ENCODE data around the gene MARCHF10. TPM values are rescaled to one million over a fixed set of nuclear protein-coding genes. Genes with fewer than 3 reads are reported as not detected.

The MARCHF10 gene
- total and polyA plus RNA-seq, 2 donors (not counting 3 experiments of a cell fraction or from before 2014, with no cell fraction given): 0.11 TPM; not detected in 1

DNA sequence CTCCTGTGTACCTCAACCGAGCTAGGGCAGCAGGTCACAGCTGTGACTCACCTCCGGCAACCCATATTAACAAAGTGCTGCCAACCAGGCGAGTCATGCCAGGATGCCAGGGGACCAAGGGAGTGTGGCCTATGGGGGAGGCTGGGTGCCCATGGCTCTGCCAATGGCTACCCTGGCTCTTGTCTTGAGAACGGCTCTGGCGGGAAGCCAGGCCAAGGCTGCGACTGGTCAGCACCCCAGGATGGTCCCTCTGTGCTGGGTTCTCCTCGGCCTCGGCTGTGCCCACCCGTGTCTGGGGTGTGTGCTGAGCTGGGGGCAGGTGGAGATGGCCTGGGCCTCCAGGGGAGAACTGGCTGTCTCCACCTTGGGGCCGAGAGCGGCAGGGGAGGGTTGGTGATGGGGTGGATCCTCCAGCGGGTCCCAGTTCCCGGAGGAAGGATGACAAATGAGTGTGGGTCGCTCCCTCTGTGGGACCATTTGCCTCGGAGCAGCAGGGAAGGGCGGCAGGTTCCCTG lies 104.8 kb downstream of the MARCHF10 start:
- H4K20me1 ChIP-seq (replicated peaks; ENCODE audit: control insufficient read depth, extremely low read depth, insufficient read depth, low read length): no peaks in the 10 kb centered on the region
- H3K36me3 ChIP-seq (ENCODE audit: control insufficient read depth in 2 of 2, extremely low read depth in 1 of 2, insufficient read depth in 2 of 2, low read length in 2 of 2): no peaks in the 10 kb centered on the region
- ChIA-PET POLR2A (no interaction called here), CTCF (interaction anchor here (1.1 to 2.2 kb wide), 3 partner anchors 151 to 703 kb away, joined by 4 to 11 read pairs (median 5); no protein-coding TSS in a partner anchor)
- FAIRE-seq: no peak
- DNase-seq (ENCODE audit: low read depth, low spot score): peak; percentile 14
- H3K9ac ChIP-seq (replicated peaks; ENCODE audit: extremely low read depth, insufficient read depth, low read length): no peak overlapping the region
- H2AFZ ChIP-seq (ENCODE audit: low read depth, low read length): peak overlapping the region; percentile 81
- dilution Hi-C loops (cut with MboI; ENCODE audit: extremely low pct_ligation_motif_present, low sequenced_read_pairs) (no loop called here), intact Hi-C loops (cut with micrococcal nuclease) (loop anchor here (1.0 to 10.0 kb wide), 4 partner anchors 9 to 703 kb away; partner anchors contain the start of gene METTL2A)
- peaks cover 32% of the 10 kb centered on the region for H3K4me1 ChIP-seq (ENCODE audit: control insufficient read depth, extremely low read depth, insufficient read depth, low read length)
- no peak for TF ChIP-seq POLR2AphosphoS5 (IDR thresholded peaks at IDR 0.05; ENCODE audit: insufficient read depth, low read depth, low read length)
- peak; percentile 69 for TF ChIP-seq FOS (IDR thresholded peaks at IDR 0.05; ENCODE audit: borderline replicate concordance, insufficient read depth, low read length)
- TF ChIP-seq, protein P1, sequence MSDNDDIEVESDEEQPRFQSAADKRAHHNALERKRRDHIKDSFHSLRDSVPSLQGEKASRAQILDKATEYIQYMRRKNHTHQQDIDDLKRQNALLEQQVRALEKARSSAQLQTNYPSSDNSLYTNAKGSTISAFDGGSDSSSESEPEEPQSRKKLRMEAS (IDR thresholded peaks at IDR 0.05; ENCODE audit: insufficient read depth, insufficient read length): no peak
- no peak overlapping the region for H3K4me3 ChIP-seq (replicated peaks in 1 of 3; ENCODE audit: insufficient read depth in 1 of 3, low read depth in 1 of 3, low read length in 3 of 3)
- no TSS peak for BruUV-seq (replicated peaks)
- no peak overlapping the region for H3K27ac ChIP-seq (ENCODE audit: insufficient read depth, low read depth, low read length)
- no peaks in the 10 kb centered on the region for H3K9me3 ChIP-seq (replicated peaks; ENCODE audit: control insufficient read depth, insufficient read depth, low read length)
- peak overlapping the region; percentile 90 for H3K4me2 ChIP-seq (ENCODE audit: insufficient read depth, low read length)
- no peaks in the 10 kb centered on the region for H3K9me1 ChIP-seq (replicated peaks; ENCODE audit: control insufficient read depth, extremely low read depth, insufficient read depth, low read length)
- no peaks in the 10 kb centered on the region for H3K79me2 ChIP-seq (ENCODE audit: control insufficient read depth, insufficient read depth, low read length)
- peaks cover 0 to 8% of the 10 kb centered on the region in 2 experiments for H3K27me3 ChIP-seq (ENCODE audit: control insufficient read depth in 2 of 2, insufficient read depth in 2 of 2, low read length in 2 of 2)

DNA sequence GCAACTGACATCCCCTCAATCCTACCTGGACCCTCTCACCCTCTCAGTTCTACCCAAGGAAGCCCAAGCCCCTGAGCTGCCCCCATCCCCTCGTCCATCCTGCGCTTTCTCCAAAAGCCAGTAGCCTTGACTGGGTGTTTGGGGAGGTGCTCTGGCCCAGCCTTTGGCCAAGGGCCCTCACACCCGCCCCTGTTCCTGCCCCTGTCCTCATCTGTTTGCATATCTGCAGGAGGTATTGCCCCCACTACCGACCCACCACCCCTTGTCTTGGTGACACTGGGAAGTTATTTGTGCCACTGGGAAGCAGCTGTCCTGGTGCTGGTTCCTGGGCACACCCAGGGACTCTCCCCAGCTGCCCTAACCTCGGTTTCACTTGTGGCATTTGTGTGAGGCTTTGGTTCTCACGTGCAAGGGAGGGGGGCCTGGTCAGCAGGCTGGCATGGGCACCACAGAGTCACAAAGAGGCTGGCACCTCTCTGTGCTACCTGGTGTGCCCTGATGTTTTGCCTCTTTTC lies 105.3 kb downstream of the MARCHF10 start:
- no peak for DNase-seq (ENCODE audit: low read depth, low spot score)
- Histone ChIP-seq H3K27ac (ENCODE audit: insufficient read depth, low read depth, low read length) (no peak overlapping the region), H3K79me2 (ENCODE audit: control insufficient read depth, insufficient read depth, low read length) (no peaks in the 10 kb centered on the region), H3K4me3 (replicated peaks in 1 of 3; ENCODE audit: insufficient read depth in 1 of 3, low read depth in 1 of 3, low read length in 3 of 3) (no peak overlapping the region), H3K27me3 (ENCODE audit: control insufficient read depth in 2 of 2, insufficient read depth in 2 of 2, low read length in 2 of 2) (peaks cover 0 to 8% of the 10 kb centered on the region in 2 experiments), H3K4me1 (ENCODE audit: control insufficient read depth, extremely low read depth, insufficient read depth, low read length) (peaks cover 32% of the 10 kb centered on the region), H3K9ac (replicated peaks; ENCODE audit: extremely low read depth, insufficient read depth, low read length) (no peak overlapping the region), H3K9me1 (replicated peaks; ENCODE audit: control insufficient read depth, extremely low read depth, insufficient read depth, low read length) (no peaks in the 10 kb centered on the region), H3K4me2 (ENCODE audit: insufficient read depth, low read length) (no peak overlapping the region), H4K20me1 (replicated peaks; ENCODE audit: control insufficient read depth, extremely low read depth, insufficient read depth, low read length) (no peaks in the 10 kb centered on the region), H3K36me3 (ENCODE audit: control insufficient read depth in 2 of 2, extremely low read depth in 1 of 2, insufficient read depth in 2 of 2, low read length in 2 of 2) (no peaks in the 10 kb centered on the region), H3K9me3 (replicated peaks; ENCODE audit: control insufficient read depth, insufficient read depth, low read length) (no peaks in the 10 kb centered on the region), H2AFZ (ENCODE audit: low read depth, low read length) (no peak overlapping the region)
- dilution Hi-C loops (cut with MboI; ENCODE audit: extremely low pct_ligation_motif_present, low sequenced_read_pairs): no loop called here
- TF ChIP-seq JUN (IDR thresholded peaks at IDR 0.05; ENCODE audit: borderline replicate concordance, insufficient read depth, insufficient read length, low read depth): no peak
- TF ChIP-seq, protein P1 (IDR thresholded peaks at IDR 0.05; ENCODE audit: insufficient read depth, insufficient read length): no peak
- TF ChIP-seq MYC (IDR thresholded peaks at IDR 0.05; ENCODE audit: low read depth, low read length): no peak
- no peak for TF ChIP-seq FOS (IDR thresholded peaks at IDR 0.05; ENCODE audit: borderline replicate concordance, insufficient read depth, low read length)
- no peak for TF ChIP-seq EZH2 (IDR thresholded peaks at IDR 0.05; ENCODE audit: borderline replicate concordance, low read depth, low read length, severe bottlenecking)
- no peak for TF ChIP-seq POLR2A (IDR thresholded peaks at IDR 0.05; ENCODE audit: low read depth, low read length)
- TF ChIP-seq, protein P2, sequence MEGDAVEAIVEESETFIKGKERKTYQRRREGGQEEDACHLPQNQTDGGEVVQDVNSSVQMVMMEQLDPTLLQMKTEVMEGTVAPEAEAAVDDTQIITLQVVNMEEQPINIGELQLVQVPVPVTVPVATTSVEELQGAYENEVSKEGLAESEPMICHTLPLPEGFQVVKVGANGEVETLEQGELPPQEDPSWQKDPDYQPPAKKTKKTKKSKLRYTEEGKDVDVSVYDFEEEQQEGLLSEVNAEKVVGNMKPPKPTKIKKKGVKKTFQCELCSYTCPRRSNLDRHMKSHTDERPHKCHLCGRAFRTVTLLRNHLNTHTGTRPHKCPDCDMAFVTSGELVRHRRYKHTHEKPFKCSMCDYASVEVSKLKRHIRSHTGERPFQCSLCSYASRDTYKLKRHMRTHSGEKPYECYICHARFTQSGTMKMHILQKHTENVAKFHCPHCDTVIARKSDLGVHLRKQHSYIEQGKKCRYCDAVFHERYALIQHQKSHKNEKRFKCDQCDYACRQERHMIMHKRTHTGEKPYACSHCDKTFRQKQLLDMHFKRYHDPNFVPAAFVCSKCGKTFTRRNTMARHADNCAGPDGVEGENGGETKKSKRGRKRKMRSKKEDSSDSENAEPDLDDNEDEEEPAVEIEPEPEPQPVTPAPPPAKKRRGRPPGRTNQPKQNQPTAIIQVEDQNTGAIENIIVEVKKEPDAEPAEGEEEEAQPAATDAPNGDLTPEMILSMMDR (IDR thresholded peaks at IDR 0.05; ENCODE audit: extremely low read depth in 1 of 2, insufficient read depth in 1 of 2, low read depth in 1 of 2, low read length in 2 of 2): no peak
- TF ChIP-seq POLR2AphosphoS5 (IDR thresholded peaks at IDR 0.05; ENCODE audit: insufficient read depth, low read depth, low read length): no peak
- no peak for TF ChIP-seq GATA2 (IDR thresholded peaks at IDR 0.05; ENCODE audit: insufficient read depth, insufficient read length, low read depth, low read length)
- FAIRE-seq: peak; percentile 59
- BruUV-seq (replicated peaks): no TSS peak
- ChIA-PET CTCF (interaction anchor here (1.1 to 2.2 kb wide), 3 partner anchors 150 to 704 kb away, joined by 4 to 11 read pairs (median 5); no protein-coding TSS in a partner anchor), POLR2A (no interaction called here)
- intact Hi-C loops (cut with micrococcal nuclease): loop anchor here (1.0 to 10.0 kb wide), 4 partner anchors 9 to 703 kb away; partner anchors contain the start of gene METTL2A
